Uterus (tissue), 4 donors: ENCODE data around the gene FAHD1. TPM values are rescaled to one million over a fixed set of nuclear protein-coding genes. Genes with fewer than 3 reads are reported as not detected.
"Not testable (repeated sequence)": the region's sequence is repeated elsewhere in the genome, so short reads cannot be mapped to it uniquely, and the experiment has no call there.

Experiments
- DNase-seq, 2 donors: peaks; one replicate each; pipeline ENCODE4 v3.0.0-alpha.2; 2019 to 2020
- H3K27ac ChIP-seq, 2 donors: fragments of 200-600 bp; sonication (generic); 1 replicate in 1 of 2; 2 replicates in 1 of 2; pipeline ENCODE4 v1.5.1; 2016 to 2018
- H3K27me3 ChIP-seq, 2 donors: fragments of 200-600 bp; sonication (generic); one replicate each; pipeline ENCODE4 v1.5.1; 2018 to 2019; ENCODE audit warnings: control low read depth in 1 of 2
- H3K36me3 ChIP-seq, 2 donors: fragments of 200-600 bp; sonication (generic); one replicate each; pipeline ENCODE4 v1.5.1; 2019; ENCODE audit warnings: control low read depth in 1 of 2
- H3K4me1 ChIP-seq, 2 donors: fragments of 200-600 bp; sonication (generic); one replicate each; pipeline ENCODE4 v1.5.1; 2018 to 2019; ENCODE audit warnings: control low read depth in 1 of 2
- H3K4me3 ChIP-seq, 2 donors: fragments of 200-600 bp; sonication (generic); 1 replicate in 1 of 2; 2 replicates in 1 of 2; pipeline ENCODE4 v1.5.1; 2018 to 2019; ENCODE audit warnings: mild to moderate bottlenecking in 1 of 2
- H3K9me3 ChIP-seq, 2 donors: fragments of 200-600 bp; sonication (generic); one replicate each; pipeline ENCODE4 v1.5.1; 2019; ENCODE audit warnings: control low read depth in 1 of 2
- CTCF ChIP-seq, 4 experiments: fragments of 200-600 bp in 2 of 4; fragments of 450-650 bp in 2 of 4; sonication (generic) in 2 of 4; IDR thresholded peaks; one replicate each; pipeline ENCODE4 v1.5.1; 2016 to 2019; ENCODE audit warnings: antibody characterized with exemption in 4 of 4, mild to moderate bottlenecking in 2 of 4, moderate library complexity in 1 of 4
- POLR2A ChIP-seq, 2 donors: fragments of 450-650 bp; IDR thresholded peaks; one replicate each; pipeline ENCODE4 v1.6.1; 2016; ENCODE audit warnings: antibody characterized with exemption in 2 of 2, mild to moderate bottlenecking in 1 of 2, moderate library complexity in 1 of 2
- intact Hi-C: fragments of 100-400 bp; cut with DNase I; formaldehyde crosslinking; loops from one replicate; pipeline ENCODE4 v1.15.1; 2023; ENCODE audit warnings: low total_unique reads
- total RNA-seq, 4 donors: library from RNA; depleted of rRNA in 3 of 4; stranded (reverse); fragments of >200 nt in 3 of 4; gene quantifications; one replicate each; pipeline versions ENCODE4 v1.1.0 to v1.2.4, GENCODE V29; 2014 to 2023
- donor health status: DM: yes; HTN: yes; CAD: no.

FAHD1 gene
- total RNA-seq, 4 donors from 2014 or later = 3.5 to 115 (median 22.2) TPM

GRCh38 chr16:1870365-1871082 is 43.5 kb downstream of the FAHD1 start:
- no peaks in the 10 kb centered on the region for H3K9me3 ChIP-seq
- H3K4me3 ChIP-seq = no peak overlapping the region
- no peak for TF ChIP-seq CTCF (IDR thresholded peaks at IDR 0.05)
- no peak for TF ChIP-seq POLR2A (IDR thresholded peaks at IDR 0.05)
- intact Hi-C loops = no loop called here
- H3K4me1 ChIP-seq = peaks cover 0 to 4% of the 10 kb centered on the region in 2 donors
- H3K27ac ChIP-seq = no peak overlapping the region
- DNase-seq = no peak
- peaks cover 5 to 12% of the 10 kb centered on the region in 2 donors for H3K27me3 ChIP-seq
- H3K36me3 ChIP-seq = no peaks in the 10 kb centered on the region

GRCh38 chr16:1871974-1872635 is 45.1 kb downstream of the FAHD1 start, which contains the start of gene MEIOB:
MEIOB (minus strand) TSS chr16:1872164; CDS start chr16:1868175, 3,989 bp downstream.
- TF ChIP-seq CTCF (IDR thresholded peaks at IDR 0.05) (no peak), POLR2A (IDR thresholded peaks at IDR 0.05) (no peak)
- Histone ChIP-seq H3K36me3 (no peaks in the 10 kb centered on the region), H3K4me3 (no peak within 1 kb of the TSS), H3K27ac (no peak within 1 kb of the TSS), H3K9me3 (no peaks in the 10 kb centered on the region), H3K4me1 (peaks cover 0 to 4% of the 10 kb centered on the region in 2 donors), H3K27me3 (peaks cover 5 to 12% of the 10 kb centered on the region in 2 donors)
- no peak for DNase-seq
- intact Hi-C loops = no loop called here

GRCh38 chr16:1874854-1875253 is 47.8 kb downstream of the FAHD1 start:
- intact Hi-C loops = no loop called here
- TF ChIP-seq POLR2A (IDR thresholded peaks at IDR 0.05) = no peak
- no peak for TF ChIP-seq CTCF (IDR thresholded peaks at IDR 0.05)
- peaks cover 0 to 4% of the 10 kb centered on the region in 2 donors for H3K4me1 ChIP-seq
- H3K9me3 ChIP-seq = no peaks in the 10 kb centered on the region
- H3K27me3 ChIP-seq = peaks cover 5 to 12% of the 10 kb centered on the region in 2 donors
- H3K36me3 ChIP-seq = no peaks in the 10 kb centered on the region
- no peak for DNase-seq
- H3K4me3 ChIP-seq = no peak overlapping the region
- H3K27ac ChIP-seq = no peak overlapping the region

GRCh38 chr16:1876066-1876465 is 49.1 kb downstream of the FAHD1 start:
- intact Hi-C loops, H3K4me3 ChIP-seq, H3K4me1 ChIP-seq, H3K36me3 ChIP-seq, H3K27ac ChIP-seq, H3K9me3 ChIP-seq, DNase-seq: not testable (repeated sequence)
- peaks cover 5 to 12% of the 10 kb centered on the region in 2 donors for H3K27me3 ChIP-seq

GRCh38 chr16:1876468-1876867 is 49.5 kb downstream of the FAHD1 start:
- intact Hi-C loops = no loop called here
- H3K4me1 ChIP-seq = peaks cover 0 to 4% of the 10 kb centered on the region in 2 donors
- H3K9me3 ChIP-seq = no peaks in the 10 kb centered on the region
- no peak overlapping the region for H3K4me3 ChIP-seq
- no peaks in the 10 kb centered on the region for H3K36me3 ChIP-seq
- TF ChIP-seq CTCF (IDR thresholded peaks at IDR 0.05) = no peak
- no peak for TF ChIP-seq POLR2A (IDR thresholded peaks at IDR 0.05)
- DNase-seq = no peak
- peaks cover 5 to 12% of the 10 kb centered on the region in 2 donors for H3K27me3 ChIP-seq
- no peak overlapping the region for H3K27ac ChIP-seq
